Activated CD4-positive, CD25-positive, alpha-beta regulatory T cell treated with anti-CD3 and anti-CD28 coated beads, Interleukin-2, amount 50 U/mL, for 72 hours (primary cell): ENCODE data around the gene TAF15.

ENCODE experiments used
- DNase-seq: peaks from one replicate; pipeline ENCODE4 v3.0.0; 2021

The TAF15 gene

GRCh38 chr17:35808962-35809854 lies at the start of gene TAF15:
Gene TAF15, plus strand, starts transcription at chr17:35809484. Its CDS starts 86 bp downstream, at chr17:35809570.
- DNase-seq = peak; percentile 96

- DNase-seq = no peak
These were observed 48.7 kb upstream of the TAF15 start, which contains the start of gene C17orf50 for GRCh38 chr17:35760587-35760986. Gene C17orf50, plus strand, starts transcription at chr17:35760887. Its CDS starts 55 bp downstream, at chr17:35760942.

GRCh38 chr17:35761601-35762000 lies 47.7 kb upstream of the TAF15 start:
- DNase-seq = no peak

GRCh38 chr17:35763767-35764122 lies 45.5 kb upstream of the TAF15 start:
- no peak for DNase-seq

- DNase-seq = peak; percentile 93
These were observed 44.9 kb upstream of the TAF15 start for GRCh38 chr17:35764123-35764991.

- no peak for DNase-seq
These were observed 44.1 kb upstream of the TAF15 start for GRCh38 chr17:35765086-35765710.

GRCh38 chr17:35765756-35766488 lies 43.4 kb upstream of the TAF15 start:
- no peak for DNase-seq

- DNase-seq = no peak
These were observed 42.8 kb upstream of the TAF15 start for GRCh38 chr17:35766489-35766877.

- DNase-seq = no peak
These were observed 42.3 kb upstream of the TAF15 start for GRCh38 chr17:35766903-35767510.

GRCh38 chr17:35768797-35769196 lies 40.5 kb upstream of the TAF15 start:
- no peak for DNase-seq

- DNase-seq = no peak
These were observed 39.3 kb upstream of the TAF15 start for GRCh38 chr17:35769895-35770486.

- DNase-seq = no peak
These were observed 36.2 kb upstream of the TAF15 start for GRCh38 chr17:35773129-35773528.

GRCh38 chr17:35773679-35774425 lies 35.4 kb upstream of the TAF15 start:
- DNase-seq = no peak

GRCh38 chr17:35774499-35774898 lies 34.8 kb upstream of the TAF15 start:
- DNase-seq = no peak

- DNase-seq = no peak
These were observed 34.2 kb upstream of the TAF15 start for GRCh38 chr17:35775039-35775438.

- no peak for DNase-seq
These were observed 33.7 kb upstream of the TAF15 start for GRCh38 chr17:35775583-35775982.

- no peak for DNase-seq
These were observed 30.6 kb upstream of the TAF15 start for GRCh38 chr17:35778641-35779196.

GRCh38 chr17:35780950-35781349 lies 28.3 kb upstream of the TAF15 start:
- DNase-seq = no peak

GRCh38 chr17:35784895-35785294 lies 24.4 kb upstream of the TAF15 start:
- no peak for DNase-seq

- no peak for DNase-seq
These were observed 22.3 kb upstream of the TAF15 start for GRCh38 chr17:35786941-35787432.
